ENCODE measurements around the gene KCNE2.

Gene KCNE2

GRCh38 chr21:34363733-34364132, at the start of gene KCNE2:
KCNE2 (plus strand) TSS chr21:34364006; CDS start chr21:34370479, 6,473 bp downstream.
- no peak for DNase-seq

DNA sequence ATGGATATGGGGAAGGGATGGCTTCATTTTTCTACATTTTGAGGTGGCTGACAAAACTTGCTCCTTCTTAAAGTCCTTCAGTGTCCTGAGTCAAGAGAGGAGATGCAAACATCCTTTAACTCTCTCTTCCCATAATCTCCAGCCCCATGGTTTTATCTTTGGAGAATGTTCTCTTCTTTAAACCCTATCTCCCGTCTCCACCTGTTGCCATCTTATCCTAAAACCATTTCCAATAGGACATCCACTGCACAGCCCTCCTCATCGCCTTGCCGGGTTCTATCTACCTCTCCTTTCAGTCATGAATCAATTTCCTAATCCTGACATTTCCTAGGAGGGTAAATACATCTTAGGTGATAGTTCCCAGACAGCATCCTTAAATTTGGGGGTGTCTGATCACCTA, 44.2 kb upstream of the KCNE2 start:
- DNase-seq = no peak

GRCh38 chr21:34320011-34320410, 43.8 kb upstream of the KCNE2 start:
- DNase-seq = no peak

- no peak for DNase-seq
Observed at GRCh38 chr21:34330055-34330454, 33.8 kb upstream of the KCNE2 start.

DNA sequence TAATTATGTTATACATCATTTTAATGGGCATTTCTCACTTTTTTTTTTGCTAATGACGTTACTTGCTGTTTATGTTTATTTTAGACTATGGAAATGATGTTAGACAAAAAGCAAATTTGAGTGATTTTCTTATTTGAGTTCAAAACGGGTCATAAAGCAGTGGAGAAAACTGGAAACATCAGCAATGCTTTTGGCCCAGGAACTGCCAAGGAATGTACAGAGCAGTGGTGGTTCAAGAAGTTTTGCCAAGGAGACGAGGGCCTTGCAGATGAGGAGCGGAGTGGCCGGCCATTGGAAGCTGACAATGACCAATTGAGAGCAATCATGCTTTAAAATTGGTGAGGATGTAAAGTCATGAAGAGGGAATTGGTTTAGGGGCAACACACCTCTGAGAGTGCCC, 32.1 kb upstream of the KCNE2 start:
- no peak for DNase-seq

DNA sequence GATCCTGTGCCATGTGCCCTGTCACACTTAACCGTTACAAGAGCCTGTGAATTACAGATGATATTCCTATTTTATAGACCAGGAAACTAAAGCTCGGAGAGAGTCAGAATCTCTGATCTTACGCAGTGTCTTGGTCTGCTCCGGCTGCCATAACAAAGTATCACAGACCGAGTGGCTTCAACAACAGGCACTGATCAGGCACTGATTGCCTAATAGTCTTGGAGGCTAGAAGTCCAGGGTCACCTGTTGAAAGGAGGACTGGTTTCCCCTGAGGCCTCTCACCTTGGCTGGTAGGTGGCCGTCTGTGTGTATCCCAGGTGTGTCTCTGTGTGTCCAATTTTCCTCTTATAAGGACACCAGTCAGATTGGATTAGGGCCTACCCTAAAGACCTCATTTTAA, 31.5 kb upstream of the KCNE2 start:
- DNase-seq = no peak

DNA sequence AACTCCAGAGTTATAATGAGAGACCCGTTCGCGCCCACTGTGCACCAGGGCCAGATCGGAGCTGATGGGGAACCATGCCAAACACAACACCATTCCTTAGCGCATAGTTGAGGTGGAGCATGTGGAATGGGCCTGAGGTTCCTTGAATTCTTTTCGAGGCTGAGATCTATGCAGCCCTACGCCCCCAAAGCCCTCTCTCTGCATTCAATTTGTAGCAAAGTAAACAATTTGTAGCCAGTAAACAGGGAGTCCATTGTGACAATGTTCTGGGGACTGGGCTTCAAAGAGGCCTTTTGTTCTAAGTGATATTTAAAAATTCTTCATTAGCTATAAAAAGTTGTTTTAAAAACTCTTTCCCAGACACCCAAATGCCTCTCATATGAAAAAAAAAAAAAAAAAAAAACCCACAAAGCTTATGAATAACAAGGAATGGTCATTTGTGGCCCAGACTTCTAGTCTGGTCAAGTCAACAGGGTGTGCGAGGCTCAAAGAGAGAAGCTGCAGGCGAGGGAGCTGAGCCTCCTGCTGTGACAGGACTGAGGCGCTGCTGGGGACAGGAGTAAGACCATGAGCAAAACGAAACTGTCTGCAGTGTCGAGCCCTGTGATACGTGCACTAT, 30.6 kb upstream of the KCNE2 start:
- DNase-seq = no peak

- DNase-seq = no peak
Observed at GRCh38 chr21:34335316-34335715, 28.5 kb upstream of the KCNE2 start.

- DNase-seq = no peak
Observed at GRCh38 chr21:34336245-34336644, 27.6 kb upstream of the KCNE2 start.

- no peak for DNase-seq
Observed at GRCh38 chr21:34336756-34337391, 26.9 kb upstream of the KCNE2 start.

DNA sequence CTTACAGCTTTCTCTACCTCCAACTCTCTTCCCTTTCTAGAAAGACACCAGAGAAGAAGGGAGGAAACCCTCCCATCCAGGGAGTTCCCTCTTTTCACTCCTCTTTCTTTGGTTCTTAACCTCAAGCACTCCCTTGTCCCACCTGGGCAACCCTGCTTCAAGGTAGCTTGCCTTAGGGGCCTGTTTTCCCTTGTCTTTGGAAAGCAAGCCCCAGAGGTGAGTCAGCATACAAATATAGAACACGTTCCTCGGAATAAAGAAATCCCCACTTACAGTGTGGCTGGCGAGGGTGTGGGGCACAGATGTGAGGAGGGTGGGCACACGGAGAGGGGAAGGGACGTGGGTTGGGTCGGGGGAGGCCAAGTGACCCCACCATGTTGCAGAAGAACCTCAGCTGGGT, 26.1 kb upstream of the KCNE2 start:
- DNase-seq = no peak

DNA sequence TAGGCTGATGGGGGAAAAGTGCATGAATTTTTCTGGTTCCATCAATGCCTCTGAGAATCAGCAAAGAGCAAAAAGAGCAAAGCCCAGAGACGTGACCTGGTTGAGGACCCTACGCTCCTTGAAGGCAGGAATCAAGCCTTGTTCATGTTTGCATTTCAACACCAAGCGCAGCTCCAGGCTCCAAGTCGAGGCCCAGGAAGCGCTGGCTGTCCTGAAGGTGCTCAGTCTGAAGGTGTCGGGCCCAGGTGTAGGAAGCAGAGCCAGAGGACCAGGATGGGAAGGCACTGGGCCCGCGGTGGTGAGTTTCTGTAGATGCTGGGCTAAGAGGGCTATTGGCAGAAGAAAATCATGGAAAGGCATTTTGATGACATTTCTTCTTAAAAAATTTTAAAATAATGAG, 25.6 kb upstream of the KCNE2 start:
- no peak for DNase-seq

- DNase-seq = no peak
Observed at GRCh38 chr21:34340061-34340460, 23.7 kb upstream of the KCNE2 start.

DNA sequence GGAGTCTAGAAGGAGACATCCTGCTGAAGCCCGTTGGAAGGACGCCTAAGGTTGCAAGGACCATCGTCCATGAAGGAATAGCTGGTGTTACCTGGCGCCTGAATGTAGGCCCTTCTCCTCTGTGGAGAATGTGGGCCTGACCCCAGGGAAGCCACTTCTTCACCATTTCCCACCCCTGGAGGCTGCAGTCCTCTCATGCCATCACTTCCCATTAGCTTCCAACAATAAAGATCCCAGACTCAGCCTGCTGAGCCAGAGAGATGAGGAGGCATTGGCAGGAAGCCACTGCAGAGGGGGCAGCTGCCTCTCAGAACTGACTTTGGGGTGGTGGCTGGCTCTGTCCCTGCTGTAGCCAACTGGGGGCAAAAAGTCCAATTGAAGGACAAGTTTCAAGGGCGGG, 21.3 kb upstream of the KCNE2 start:
- no peak for DNase-seq

GRCh38 chr21:34343347-34343746, 20.5 kb upstream of the KCNE2 start:
- no peak for DNase-seq

DNA sequence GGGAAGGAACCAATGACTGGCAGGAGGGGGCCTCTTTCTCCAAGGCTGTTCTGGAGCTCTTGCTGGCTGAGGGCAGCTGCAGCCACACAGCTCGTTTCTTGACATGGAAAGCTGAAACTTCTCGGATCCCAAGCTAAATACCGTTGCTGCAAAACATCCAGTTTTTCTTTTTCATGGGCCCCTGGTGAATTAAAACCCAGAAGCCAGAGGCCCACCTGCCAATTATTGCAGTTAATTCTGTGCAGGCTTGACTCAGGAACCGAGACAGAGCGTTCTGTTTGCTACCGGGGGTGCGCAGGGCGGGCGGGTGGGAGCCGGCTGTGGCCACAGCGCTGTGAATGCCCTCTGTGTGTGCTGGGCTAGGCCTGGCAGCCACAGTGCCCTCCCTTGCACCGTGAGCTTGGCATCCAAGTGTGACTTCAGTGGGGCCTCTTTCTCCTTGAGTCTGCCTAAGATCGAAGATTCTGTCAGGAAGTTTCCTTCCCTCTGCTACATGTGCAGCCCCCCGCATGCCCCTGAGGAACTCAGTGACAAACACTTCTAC, 19.9 kb upstream of the KCNE2 start:
- no peak for DNase-seq

- DNase-seq = no peak
Observed at GRCh38 chr21:34344584-34344983, 19.2 kb upstream of the KCNE2 start.

- DNase-seq = no peak
Observed at GRCh38 chr21:34345091-34345871, 18.5 kb upstream of the KCNE2 start.

GRCh38 chr21:34345892-34346291, 17.9 kb upstream of the KCNE2 start:
- DNase-seq = no peak

DNA sequence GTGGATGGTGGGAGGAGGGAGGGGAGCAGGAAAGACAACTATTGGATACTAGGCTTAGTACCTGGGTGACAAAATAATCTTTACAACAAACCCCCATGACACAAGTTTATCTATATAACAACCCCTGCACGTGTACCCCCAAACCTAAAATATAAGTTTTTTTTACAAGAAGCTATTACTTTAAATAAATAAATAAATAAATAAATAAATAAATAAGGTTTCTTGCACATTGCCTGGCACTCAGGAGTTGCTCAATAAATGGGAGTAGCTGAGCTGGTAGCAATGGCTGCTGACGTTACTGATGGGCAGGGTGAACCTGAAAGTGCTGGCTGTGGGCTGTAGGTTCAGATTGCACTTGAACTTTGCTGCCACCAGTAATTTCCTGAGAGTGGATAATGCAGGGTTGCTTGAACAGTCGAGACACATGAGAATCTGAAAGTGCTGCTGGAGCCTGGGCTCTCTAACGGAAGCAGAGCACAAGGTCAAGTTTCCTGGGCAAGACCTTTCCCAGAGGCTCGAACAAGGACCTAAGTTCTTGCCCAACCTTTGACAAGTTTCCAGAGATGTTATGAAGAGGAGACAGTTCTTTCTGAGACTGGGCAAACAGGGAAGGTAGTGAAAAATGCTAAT, 14.8 kb upstream of the KCNE2 start:
- DNase-seq = no peak

DNA sequence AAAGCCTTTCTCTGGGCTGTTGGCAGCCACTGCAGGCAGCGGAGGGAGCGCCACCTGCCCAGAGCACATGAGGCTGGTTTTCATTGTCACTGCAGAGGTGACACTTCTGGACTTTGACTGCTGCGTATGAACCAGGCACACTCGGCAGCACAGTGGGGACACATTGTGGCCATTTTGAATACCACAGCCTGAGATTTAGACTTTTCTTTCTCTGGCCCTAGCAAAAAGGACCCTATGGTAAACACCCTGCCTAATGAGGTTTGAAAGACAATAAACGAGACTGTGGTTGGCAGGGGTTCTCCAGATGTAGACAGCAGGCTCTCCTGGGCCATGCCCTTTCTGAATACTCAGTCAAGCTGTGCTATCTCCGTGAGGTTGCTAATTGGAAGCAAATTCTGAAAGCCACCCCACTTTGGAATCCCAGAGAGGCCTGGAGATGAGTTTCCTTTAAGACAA, 12.0 kb upstream of the KCNE2 start:
- no peak for DNase-seq

GRCh38 chr21:34352556-34352955, 11.2 kb upstream of the KCNE2 start:
- DNase-seq = no peak

- no peak for DNase-seq
Observed at GRCh38 chr21:34353182-34353581, 10.6 kb upstream of the KCNE2 start.

Data from activated CD4-positive, CD25-positive, alpha-beta regulatory T cell treated with anti-CD3 and anti-CD28 coated beads, Interleukin-2, amount 50 U/mL, for 72 hours (primary cell).